HEK293 (cell line): ENCODE results near the gene FOLR2.

Experiments
- BCL11A ChIP-seq: fragments of 450-650 bp; formaldehyde crosslinking; IDR thresholded peaks from 2 replicates; pipeline ENCODE4 v1.5.1; 2016; ENCODE audit warnings: low read depth, missing biosample characterization, missing genetic modification characterization
- GLI2 ChIP-seq: fragments of 450-650 bp; formaldehyde crosslinking; IDR thresholded peaks from 2 replicates; pipeline ENCODE4; 2017; ENCODE audit warnings: missing biosample characterization, missing genetic modification characterization, low read depth, borderline replicate concordance
- IKZF3 ChIP-seq: fragments of 450-650 bp; IDR thresholded peaks from 2 replicates; pipeline ENCODE4 v1.5.0; 2018; ENCODE audit warnings: missing biosample characterization, mild to moderate bottlenecking, missing genetic modification characterization, moderate library complexity
- OSR2 ChIP-seq: fragments of 450-650 bp; formaldehyde crosslinking; IDR thresholded peaks from 2 replicates; pipeline ENCODE4 v1.5.1; 2016; ENCODE audit warnings: missing biosample characterization, missing genetic modification characterization
- TCF7L2 ChIP-seq: IDR thresholded peaks from 2 replicates; pipeline ENCODE4 v1.6.1; 2011; ENCODE audit warnings: low read depth, mild to moderate bottlenecking, inconsistent platforms, low read length, moderate library complexity, borderline replicate concordance
- WT1 ChIP-seq: fragments of 450-650 bp; formaldehyde crosslinking; IDR thresholded peaks from 2 replicates; pipeline ENCODE4 v1.5.1; 2016; ENCODE audit warnings: missing biosample characterization, missing genetic modification characterization
- ZBTB20 ChIP-seq: fragments of 450-650 bp; formaldehyde crosslinking; IDR thresholded peaks from 2 replicates; pipeline ENCODE4 v1.5.1; 2016; ENCODE audit warnings: missing biosample characterization, missing genetic modification characterization
- ZEB2 ChIP-seq: fragments of 450-650 bp; formaldehyde crosslinking; IDR thresholded peaks from 2 replicates; pipeline ENCODE4 v1.5.1; 2016; ENCODE audit warnings: missing biosample characterization, missing genetic modification characterization
- ZFP3 ChIP-seq: fragments of 450-650 bp; formaldehyde crosslinking; IDR thresholded peaks from 2 replicates; pipeline ENCODE4 v1.5.1; 2016; ENCODE audit warnings: low read depth, missing biosample characterization, missing genetic modification characterization
- ZIC2 ChIP-seq: fragments of 450-650 bp; formaldehyde crosslinking; IDR thresholded peaks from 2 replicates; pipeline ENCODE4 v1.5.1; 2016; ENCODE audit warnings: missing biosample characterization, missing genetic modification characterization
- ZNF140 ChIP-seq: fragments of 450-650 bp; formaldehyde crosslinking; IDR thresholded peaks from 2 replicates; pipeline ENCODE4 v1.5.1; 2016; ENCODE audit warnings: missing biosample characterization, missing genetic modification characterization
- ZNF169 ChIP-seq: fragments of 450-650 bp; formaldehyde crosslinking; IDR thresholded peaks from 2 replicates; pipeline ENCODE4 v1.5.1; 2016; ENCODE audit warnings: missing biosample characterization, missing genetic modification characterization
- ZNF174 ChIP-seq: fragments of 450-650 bp; formaldehyde crosslinking; IDR thresholded peaks from 2 replicates; pipeline ENCODE4 v1.5.0; 2017; ENCODE audit warnings: missing biosample characterization, mild to moderate bottlenecking, missing genetic modification characterization
- ZNF2 ChIP-seq: fragments of 450-650 bp; formaldehyde crosslinking; IDR thresholded peaks from 2 replicates; pipeline ENCODE4 v1.5.1; 2016; ENCODE audit warnings: missing biosample characterization, missing genetic modification characterization
- ZNF239 ChIP-seq: fragments of 450-650 bp; formaldehyde crosslinking; IDR thresholded peaks from 2 replicates; pipeline ENCODE4 v1.5.1; 2016; ENCODE audit warnings: missing biosample characterization, missing genetic modification characterization
- ZNF335 ChIP-seq: fragments of 450-650 bp; formaldehyde crosslinking; conservative IDR thresholded peaks from 2 replicates; pipeline ENCODE4 v1.5.1; 2016; ENCODE audit warnings: missing biosample characterization, missing genetic modification characterization
- ZNF341 ChIP-seq: fragments of 450-650 bp; formaldehyde crosslinking; IDR thresholded peaks from 2 replicates; pipeline ENCODE4; 2016; ENCODE audit warnings: low read depth, missing biosample characterization, missing genetic modification characterization
- ZNF423 ChIP-seq: fragments of 450-650 bp; formaldehyde crosslinking; IDR thresholded peaks from 2 replicates; pipeline ENCODE4 v1.5.1; 2016; ENCODE audit warnings: missing biosample characterization, missing genetic modification characterization
- ZNF521 ChIP-seq: fragments of 450-650 bp; formaldehyde crosslinking; IDR thresholded peaks from 2 replicates; pipeline ENCODE4 v1.5.1; 2017; ENCODE audit warnings: missing biosample characterization, mild to moderate bottlenecking, missing genetic modification characterization
- ZNF530 ChIP-seq: fragments of 450-650 bp; formaldehyde crosslinking; IDR thresholded peaks from 2 replicates; pipeline ENCODE4 v1.5.1; 2016; ENCODE audit warnings: low read depth, missing biosample characterization, missing genetic modification characterization
- ZNF555 ChIP-seq: fragments of 450-650 bp; formaldehyde crosslinking; conservative IDR thresholded peaks from 2 replicates; pipeline ENCODE4 v1.5.1; 2017; ENCODE audit warnings: missing biosample characterization, mild to moderate bottlenecking, missing genetic modification characterization, inconsistent platforms
- ZNF561 ChIP-seq: fragments of 450-650 bp; IDR thresholded peaks from 2 replicates; pipeline ENCODE4 v1.5.1; 2018; ENCODE audit warnings: missing biosample characterization, missing genetic modification characterization, borderline replicate concordance
- ZNF76 ChIP-seq: fragments of 450-650 bp; formaldehyde crosslinking; IDR thresholded peaks from 2 replicates; pipeline ENCODE4; 2016; ENCODE audit warnings: low read depth, missing biosample characterization, missing genetic modification characterization, borderline replicate concordance
- ZNF777 ChIP-seq: fragments of 450-650 bp; formaldehyde crosslinking; IDR thresholded peaks from 2 replicates; pipeline ENCODE4 v1.5.1; 2017; ENCODE audit warnings: missing biosample characterization, missing genetic modification characterization, borderline replicate concordance
- ZNF785 ChIP-seq: fragments of 450-650 bp; formaldehyde crosslinking; IDR thresholded peaks from 2 replicates; pipeline ENCODE4 v1.5.1; 2016; ENCODE audit warnings: missing biosample characterization, missing genetic modification characterization
- ZNF792 ChIP-seq: fragments of 450-650 bp; formaldehyde crosslinking; IDR thresholded peaks from 2 replicates; pipeline ENCODE4 v1.5.1; 2016; ENCODE audit warnings: missing biosample characterization, missing genetic modification characterization
- TF ChIP-seq, protein P1 (sequence below): fragments of 450-650 bp; formaldehyde crosslinking; IDR thresholded peaks from 2 replicates; pipeline ENCODE4 v1.5.1; 2016; ENCODE audit warnings: missing biosample characterization, missing genetic modification characterization
- TF ChIP-seq, protein P2 (sequence below): fragments of 450-650 bp; formaldehyde crosslinking; IDR thresholded peaks from 2 replicates; pipeline ENCODE4 v1.5.1; 2016; ENCODE audit warnings: missing biosample characterization, missing genetic modification characterization
- TF ChIP-seq, protein P3 (sequence below): fragments of 450-650 bp; formaldehyde crosslinking; IDR thresholded peaks from 2 replicates; pipeline ENCODE4 v1.5.1; 2016; ENCODE audit warnings: missing biosample characterization, missing genetic modification characterization
- TF ChIP-seq, protein P4 (sequence below): fragments of 450-650 bp; formaldehyde crosslinking; IDR thresholded peaks from 2 replicates; pipeline ENCODE4 v1.5.1; 2016; ENCODE audit warnings: missing biosample characterization, missing genetic modification characterization
- TF ChIP-seq, protein P5 (sequence below): fragments of 450-650 bp; formaldehyde crosslinking; IDR thresholded peaks from 2 replicates; pipeline ENCODE4 v1.5.1; 2016; ENCODE audit warnings: missing biosample characterization, missing genetic modification characterization

The FOLR2 gene

DNA sequence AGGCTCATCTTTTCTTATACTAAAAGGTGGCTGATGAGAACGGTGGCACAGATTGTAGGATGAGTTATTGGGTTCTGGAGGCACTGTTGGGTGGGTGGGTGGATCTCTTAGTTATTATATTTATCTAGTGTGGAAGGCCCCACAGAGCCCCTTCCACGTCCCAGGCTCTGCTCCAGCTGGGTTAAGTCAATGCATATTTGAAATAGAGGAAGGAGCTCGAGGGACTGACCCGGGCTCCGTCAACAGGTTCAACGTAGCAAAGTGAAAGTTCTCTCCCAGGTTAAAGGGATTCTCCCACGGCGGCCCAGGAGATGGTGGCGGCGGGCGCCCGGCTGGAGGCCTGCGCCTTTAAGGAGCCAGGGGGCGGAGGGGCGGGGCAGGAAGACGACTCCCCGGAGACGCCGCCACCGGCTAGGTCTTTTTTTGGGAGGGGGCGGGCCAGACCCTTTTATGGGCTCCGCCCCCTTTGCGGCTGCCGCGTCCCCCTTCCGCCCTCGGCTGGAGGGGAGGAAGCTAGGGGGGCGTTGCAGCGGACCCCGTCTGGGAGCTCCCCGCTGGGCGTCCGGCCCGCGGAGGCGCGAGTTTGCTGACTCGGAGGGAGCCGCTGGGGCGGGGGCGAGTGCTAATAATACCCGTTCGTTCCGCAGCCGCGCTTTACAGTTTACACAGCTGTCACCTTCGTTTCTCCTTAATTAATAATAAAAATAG lies 6.5 kb downstream of the FOLR2 start (continued):
- TF ChIP-seq ZNF239: no peak
- TF ChIP-seq ZNF174 (tag by site-specific recombination): no peak
- no peak for TF ChIP-seq ZNF76
- TF ChIP-seq, protein P1, sequence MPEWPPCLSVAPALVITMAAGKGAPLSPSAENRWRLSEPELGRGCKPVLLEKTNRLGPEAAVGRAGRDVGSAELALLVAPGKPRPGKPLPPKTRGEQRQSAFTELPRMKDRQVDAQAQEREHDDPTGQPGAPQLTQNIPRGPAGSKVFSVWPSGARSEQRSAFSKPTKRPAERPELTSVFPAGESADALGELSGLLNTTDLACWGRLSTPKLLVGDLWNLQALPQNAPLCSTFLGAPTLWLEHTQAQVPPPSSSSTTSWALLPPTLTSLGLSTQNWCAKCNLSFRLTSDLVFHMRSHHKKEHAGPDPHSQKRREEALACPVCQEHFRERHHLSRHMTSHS (tag by site-specific recombination): no peak
- TF ChIP-seq, protein P2, sequence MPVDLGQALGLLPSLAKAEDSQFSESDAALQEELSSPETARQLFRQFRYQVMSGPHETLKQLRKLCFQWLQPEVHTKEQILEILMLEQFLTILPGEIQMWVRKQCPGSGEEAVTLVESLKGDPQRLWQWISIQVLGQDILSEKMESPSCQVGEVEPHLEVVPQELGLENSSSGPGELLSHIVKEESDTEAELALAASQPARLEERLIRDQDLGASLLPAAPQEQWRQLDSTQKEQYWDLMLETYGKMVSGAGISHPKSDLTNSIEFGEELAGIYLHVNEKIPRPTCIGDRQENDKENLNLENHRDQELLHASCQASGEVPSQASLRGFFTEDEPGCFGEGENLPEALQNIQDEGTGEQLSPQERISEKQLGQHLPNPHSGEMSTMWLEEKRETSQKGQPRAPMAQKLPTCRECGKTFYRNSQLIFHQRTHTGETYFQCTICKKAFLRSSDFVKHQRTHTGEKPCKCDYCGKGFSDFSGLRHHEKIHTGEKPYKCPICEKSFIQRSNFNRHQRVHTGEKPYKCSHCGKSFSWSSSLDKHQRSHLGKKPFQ (tag by site-specific recombination): no peak
- TF ChIP-seq ZNF2 (tag by site-specific recombination): no peak
- TF ChIP-seq ZIC2: peak; percentile 80
- peak; percentile 42; the same call in 1 of the 2 replicates for TF ChIP-seq OSR2 (tag by site-specific recombination)
- TF ChIP-seq ZNF423 (tag by site-specific recombination): peak; percentile 90
- peak; percentile 79 for TF ChIP-seq ZEB2 (tag by site-specific recombination)
- TF ChIP-seq ZNF785 (tag by site-specific recombination): no peak
- TF ChIP-seq IKZF3: no peak
- no peak for TF ChIP-seq ZFP3 (tag by site-specific recombination)
- TF ChIP-seq ZNF561 (tag by site-specific recombination): no peak
- TF ChIP-seq ZNF555 (tag by site-specific recombination): no peak
- TF ChIP-seq, protein P3, sequence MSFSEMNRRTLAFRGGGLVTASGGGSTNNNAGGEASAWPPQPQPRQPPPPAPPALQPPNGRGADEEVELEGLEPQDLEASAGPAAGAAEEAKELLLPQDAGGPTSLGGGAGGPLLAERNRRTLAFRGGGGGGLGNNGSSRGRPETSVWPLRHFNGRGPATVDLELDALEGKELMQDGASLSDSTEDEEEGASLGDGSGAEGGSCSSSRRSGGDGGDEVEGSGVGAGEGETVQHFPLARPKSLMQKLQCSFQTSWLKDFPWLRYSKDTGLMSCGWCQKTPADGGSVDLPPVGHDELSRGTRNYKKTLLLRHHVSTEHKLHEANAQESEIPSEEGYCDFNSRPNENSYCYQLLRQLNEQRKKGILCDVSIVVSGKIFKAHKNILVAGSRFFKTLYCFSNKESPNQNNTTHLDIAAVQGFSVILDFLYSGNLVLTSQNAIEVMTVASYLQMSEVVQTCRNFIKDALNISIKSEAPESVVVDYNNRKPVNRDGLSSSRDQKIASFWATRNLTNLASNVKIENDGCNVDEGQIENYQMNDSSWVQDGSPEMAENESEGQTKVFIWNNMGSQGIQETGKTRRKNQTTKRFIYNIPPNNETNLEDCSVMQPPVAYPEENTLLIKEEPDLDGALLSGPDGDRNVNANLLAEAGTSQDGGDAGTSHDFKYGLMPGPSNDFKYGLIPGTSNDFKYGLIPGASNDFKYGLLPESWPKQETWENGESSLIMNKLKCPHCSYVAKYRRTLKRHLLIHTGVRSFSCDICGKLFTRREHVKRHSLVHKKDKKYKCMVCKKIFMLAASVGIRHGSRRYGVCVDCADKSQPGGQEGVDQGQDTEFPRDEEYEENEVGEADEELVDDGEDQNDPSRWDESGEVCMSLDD: peak; percentile 91
- no peak for TF ChIP-seq ZNF169 (tag by site-specific recombination)
- no peak for TF ChIP-seq ZNF792
- no peak for TF ChIP-seq ZNF521 (tag by site-specific recombination)
- no peak for TF ChIP-seq GLI2
- peak; percentile 60 for TF ChIP-seq ZNF335
- TF ChIP-seq WT1 (tag by site-specific recombination): peak; percentile 58
- no peak for TF ChIP-seq ZNF140
- TF ChIP-seq ZNF530: no peak
- TF ChIP-seq ZBTB20 (tag by site-specific recombination): peak; percentile 70; the same call in 1 of the 2 replicates
- 0 out of 2 replicates have a peak, but pooled peaks have one; percentile 23 for TF ChIP-seq ZNF777 (tag by site-specific recombination)
- TF ChIP-seq, protein P4, sequence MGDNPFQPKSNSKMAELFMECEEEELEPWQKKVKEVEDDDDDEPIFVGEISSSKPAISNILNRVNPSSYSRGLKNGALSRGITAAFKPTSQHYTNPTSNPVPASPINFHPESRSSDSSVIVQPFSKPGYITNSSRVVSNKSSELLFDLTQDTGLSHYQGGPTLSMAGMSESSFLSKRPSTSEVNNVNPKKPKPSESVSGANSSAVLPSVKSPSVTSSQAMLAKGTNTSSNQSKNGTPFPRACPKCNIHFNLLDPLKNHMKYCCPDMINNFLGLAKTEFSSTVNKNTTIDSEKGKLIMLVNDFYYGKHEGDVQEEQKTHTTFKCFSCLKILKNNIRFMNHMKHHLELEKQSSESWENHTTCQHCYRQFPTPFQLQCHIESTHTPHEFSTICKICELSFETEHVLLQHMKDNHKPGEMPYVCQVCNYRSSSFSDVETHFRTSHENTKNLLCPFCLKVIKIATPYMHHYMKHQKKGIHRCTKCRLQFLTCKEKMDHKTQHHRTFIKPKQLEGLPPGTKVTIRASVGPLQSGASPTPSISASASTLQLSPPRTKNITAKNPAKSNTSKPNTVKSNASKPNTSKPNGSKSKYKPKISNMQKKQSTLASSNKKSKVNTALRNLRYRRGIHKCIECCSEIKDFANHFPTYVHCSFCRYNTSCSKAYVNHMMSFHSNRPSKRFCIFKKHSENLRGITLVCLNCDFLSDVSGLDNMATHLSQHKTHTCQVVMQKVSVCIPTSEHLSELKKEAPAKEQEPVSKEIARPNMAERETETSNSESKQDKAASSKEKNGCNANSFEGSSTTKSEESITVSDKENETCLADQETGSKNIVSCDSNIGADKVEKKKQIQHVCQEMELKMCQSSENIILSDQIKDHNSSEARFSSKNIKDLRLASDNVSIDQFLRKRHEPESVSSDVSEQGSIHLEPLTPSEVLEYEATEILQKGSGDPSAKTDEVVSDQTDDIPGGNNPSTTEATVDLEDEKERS (tag by site-specific recombination): no peak
- TF ChIP-seq TCF7L2: no peak
- peak; percentile 46 for TF ChIP-seq ZNF341 (tag by site-specific recombination)
- TF ChIP-seq BCL11A (tag by site-specific recombination): 0 out of 2 replicates have a peak, but pooled peaks have one; percentile 39
- TF ChIP-seq, protein P5, sequence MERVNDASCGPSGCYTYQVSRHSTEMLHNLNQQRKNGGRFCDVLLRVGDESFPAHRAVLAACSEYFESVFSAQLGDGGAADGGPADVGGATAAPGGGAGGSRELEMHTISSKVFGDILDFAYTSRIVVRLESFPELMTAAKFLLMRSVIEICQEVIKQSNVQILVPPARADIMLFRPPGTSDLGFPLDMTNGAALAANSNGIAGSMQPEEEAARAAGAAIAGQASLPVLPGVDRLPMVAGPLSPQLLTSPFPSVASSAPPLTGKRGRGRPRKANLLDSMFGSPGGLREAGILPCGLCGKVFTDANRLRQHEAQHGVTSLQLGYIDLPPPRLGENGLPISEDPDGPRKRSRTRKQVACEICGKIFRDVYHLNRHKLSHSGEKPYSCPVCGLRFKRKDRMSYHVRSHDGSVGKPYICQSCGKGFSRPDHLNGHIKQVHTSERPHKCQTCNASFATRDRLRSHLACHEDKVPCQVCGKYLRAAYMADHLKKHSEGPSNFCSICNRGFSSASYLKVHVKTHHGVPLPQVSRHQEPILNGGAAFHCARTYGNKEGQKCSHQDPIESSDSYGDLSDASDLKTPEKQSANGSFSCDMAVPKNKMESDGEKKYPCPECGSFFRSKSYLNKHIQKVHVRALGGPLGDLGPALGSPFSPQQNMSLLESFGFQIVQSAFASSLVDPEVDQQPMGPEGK (tag by site-specific recombination): peak; percentile 96
